Upper lobe of left lung (tissue), 6 donors: ENCODE results near the gene FSD1. TPM values are rescaled to one million over a fixed set of nuclear protein-coding genes. Genes with fewer than 3 reads are reported as not detected.

Experiments
- ATAC-seq, 2 donors: fragments of 200-7000 bp; cut with Tn5 transposase; one replicate each; pipeline ENCODE4 v1.9.1; 2022; ENCODE audit warnings: mild to moderate bottlenecking in 2 of 2, moderate library complexity in 2 of 2; ENCODE audit not compliant: low FRiP score in 2 of 2
- DNase-seq, 2 donors: peaks; one replicate each; pipeline ENCODE4 v3.0.0-alpha.2; 2019 to 2020
- H3K27ac ChIP-seq, 4 donors: fragments of 200-600 bp; sonication (generic); one replicate each; pipeline ENCODE4 v1.5.1; 2016 to 2019
- H3K27me3 ChIP-seq, 4 donors: fragments of 200-600 bp; sonication (generic); one replicate each; pipeline ENCODE4 v1.5.1; 2017 to 2019
- H3K36me3 ChIP-seq, 4 donors: fragments of 200-600 bp; sonication (generic); one replicate each; pipeline ENCODE4 v1.5.1; 2016 to 2019
- H3K4me1 ChIP-seq, 4 donors: fragments of 200-600 bp; sonication (generic); one replicate each; pipeline ENCODE4 v1.5.1; 2018 to 2019
- H3K4me3 ChIP-seq, 4 donors: fragments of 200-600 bp; sonication (generic); one replicate each; pipeline ENCODE4 v1.5.1; 2017 to 2019; ENCODE audit warnings: mild to moderate bottlenecking in 2 of 4, moderate library complexity in 1 of 4
- H3K9me3 ChIP-seq, 4 donors: fragments of 200-600 bp; sonication (generic); one replicate each; pipeline ENCODE4 v1.5.1; 2018 to 2019
- EP300 ChIP-seq, 4 donors: sonication (generic); formaldehyde crosslinking; IDR thresholded peaks; one replicate each; pipeline ENCODE4 v1.5.1; 2017; ENCODE audit warnings: antibody characterized with exemption in 4 of 4, control low read depth in 2 of 4
- POLR2A ChIP-seq, 4 donors: fragments of 450-650 bp; IDR thresholded peaks; one replicate each; pipeline ENCODE4 v1.5.1; 2016 to 2017; ENCODE audit warnings: antibody characterized with exemption in 4 of 4, mild to moderate bottlenecking in 2 of 4
- POLR2AphosphoS5 ChIP-seq, 2 donors: sonication (generic); formaldehyde crosslinking; IDR thresholded peaks; one replicate each; pipeline ENCODE4 v1.5.1; 2017; ENCODE audit warnings: antibody characterized with exemption in 2 of 2
- WGBS, 2 donors: methylation state at CpG; one replicate each; pipeline ENCODE4 v1.1.5; 2017 to 2018; 5-methylcytosine and 5-hydroxymethylcytosine counted together
- total RNA-seq, 6 donors: library from RNA; depleted of rRNA in 4 of 6; stranded (reverse); fragments of >200 nt in 4 of 6; gene quantifications; one replicate each; pipeline versions ENCODE4 v1.1.0 to v1.2.1, GENCODE V29; 2016 to 2021
- TF ChIP-seq, protein P1 (sequence below), 6 experiments: fragments of 450-650 bp in 4 of 6; fragments of 200-600 bp in 2 of 6; sonication (generic) in 2 of 6; IDR thresholded peaks; one replicate each; pipeline ENCODE4 v1.5.1; 2016 to 2019; ENCODE audit warnings: antibody characterized with exemption in 6 of 6
- donor health status: DM: no; HTN: no; CAD: no; lungs with moderate emphysema.
- donor health status: DM: no; HTN: yes; CAD: no; lungs with severe emphysema.

FSD1 gene
- total RNA-seq, 6 donors from 2014 or later = 0.54 to 2.1 (median 0.82) TPM

DNA sequence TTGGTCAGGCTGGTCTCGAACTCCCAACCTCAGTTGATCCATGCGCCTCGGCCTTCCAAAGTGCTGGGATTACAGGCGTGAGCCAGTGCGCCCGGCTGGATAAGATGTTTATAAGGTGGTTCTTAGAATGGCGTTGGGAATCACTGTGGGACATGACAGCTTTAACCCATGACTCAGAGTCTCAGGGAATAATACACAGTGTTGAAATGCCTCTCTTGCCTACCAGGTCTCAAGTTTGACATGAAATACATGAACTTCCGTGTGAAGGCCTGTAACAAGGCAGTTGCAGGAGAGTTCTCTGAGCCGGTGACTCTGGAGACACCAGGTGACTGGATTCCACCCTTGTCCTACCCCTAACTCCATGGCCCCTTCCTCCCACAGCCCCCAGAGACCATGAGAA lies 12.6 kb downstream of the FSD1 start:
- Histone ChIP-seq H3K27ac (no peak overlapping the region), H3K36me3 (no peaks in the 10 kb centered on the region), H3K4me3 (no peak overlapping the region), H3K9me3 (no peaks in the 10 kb centered on the region), H3K27me3 (no peaks in the 10 kb centered on the region), H3K4me1 (peaks cover 0 to 8% (median 4%) of the 10 kb centered on the region in 4 donors)
- 87 to 91% methylated on average over 9 of the region's 9 CpGs for WGBS, 2 donors
- TF ChIP-seq EP300 (IDR thresholded peaks at IDR 0.05) = no peak
- no peak for TF ChIP-seq POLR2AphosphoS5 (IDR thresholded peaks at IDR 0.05)
- no peak for TF ChIP-seq POLR2A (IDR thresholded peaks at IDR 0.05)
- TF ChIP-seq, protein P1, sequence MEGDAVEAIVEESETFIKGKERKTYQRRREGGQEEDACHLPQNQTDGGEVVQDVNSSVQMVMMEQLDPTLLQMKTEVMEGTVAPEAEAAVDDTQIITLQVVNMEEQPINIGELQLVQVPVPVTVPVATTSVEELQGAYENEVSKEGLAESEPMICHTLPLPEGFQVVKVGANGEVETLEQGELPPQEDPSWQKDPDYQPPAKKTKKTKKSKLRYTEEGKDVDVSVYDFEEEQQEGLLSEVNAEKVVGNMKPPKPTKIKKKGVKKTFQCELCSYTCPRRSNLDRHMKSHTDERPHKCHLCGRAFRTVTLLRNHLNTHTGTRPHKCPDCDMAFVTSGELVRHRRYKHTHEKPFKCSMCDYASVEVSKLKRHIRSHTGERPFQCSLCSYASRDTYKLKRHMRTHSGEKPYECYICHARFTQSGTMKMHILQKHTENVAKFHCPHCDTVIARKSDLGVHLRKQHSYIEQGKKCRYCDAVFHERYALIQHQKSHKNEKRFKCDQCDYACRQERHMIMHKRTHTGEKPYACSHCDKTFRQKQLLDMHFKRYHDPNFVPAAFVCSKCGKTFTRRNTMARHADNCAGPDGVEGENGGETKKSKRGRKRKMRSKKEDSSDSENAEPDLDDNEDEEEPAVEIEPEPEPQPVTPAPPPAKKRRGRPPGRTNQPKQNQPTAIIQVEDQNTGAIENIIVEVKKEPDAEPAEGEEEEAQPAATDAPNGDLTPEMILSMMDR (IDR thresholded peaks at IDR 0.05) = no peak
- DNase-seq = no peak
- ATAC-seq = no peak

DNA sequence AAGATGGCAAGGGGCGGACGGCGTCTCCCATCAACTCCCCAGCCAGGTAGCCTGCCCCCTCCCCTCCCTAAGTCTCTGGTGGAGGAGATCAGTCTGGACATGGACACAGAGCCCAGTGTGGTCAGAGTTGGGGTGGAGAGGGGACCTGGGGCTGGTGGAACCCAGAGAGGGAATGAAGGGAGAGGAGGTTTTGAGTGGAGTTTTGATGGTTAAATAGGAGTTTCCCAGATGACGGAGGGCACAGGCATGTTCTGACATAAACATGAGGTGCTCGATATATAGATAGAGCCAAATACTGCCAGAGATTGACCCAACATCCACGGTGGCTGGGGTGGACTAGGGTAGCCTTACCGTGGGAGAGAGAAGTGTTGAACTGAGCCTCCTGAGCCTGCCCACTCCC lies 14.1 kb downstream of the FSD1 start:
- ATAC-seq (no peak), DNase-seq (no peak)
- no peaks in the 10 kb centered on the region for H3K27me3 ChIP-seq
- no peak overlapping the region for H3K27ac ChIP-seq
- TF ChIP-seq EP300 (IDR thresholded peaks at IDR 0.05) = no peak
- TF ChIP-seq POLR2A (IDR thresholded peaks at IDR 0.05) = no peak
- TF ChIP-seq, protein P1 (IDR thresholded peaks at IDR 0.05) = no peak
- no peak for TF ChIP-seq POLR2AphosphoS5 (IDR thresholded peaks at IDR 0.05)
- no peaks in the 10 kb centered on the region for H3K36me3 ChIP-seq
- H3K4me1 ChIP-seq = peaks cover 0 to 8% (median 4%) of the 10 kb centered on the region in 4 donors
- H3K9me3 ChIP-seq = no peaks in the 10 kb centered on the region
- no peak overlapping the region for H3K4me3 ChIP-seq
- 93 to 95% methylated on average over 7 of the region's 7 CpGs for WGBS, 2 donors

DNA sequence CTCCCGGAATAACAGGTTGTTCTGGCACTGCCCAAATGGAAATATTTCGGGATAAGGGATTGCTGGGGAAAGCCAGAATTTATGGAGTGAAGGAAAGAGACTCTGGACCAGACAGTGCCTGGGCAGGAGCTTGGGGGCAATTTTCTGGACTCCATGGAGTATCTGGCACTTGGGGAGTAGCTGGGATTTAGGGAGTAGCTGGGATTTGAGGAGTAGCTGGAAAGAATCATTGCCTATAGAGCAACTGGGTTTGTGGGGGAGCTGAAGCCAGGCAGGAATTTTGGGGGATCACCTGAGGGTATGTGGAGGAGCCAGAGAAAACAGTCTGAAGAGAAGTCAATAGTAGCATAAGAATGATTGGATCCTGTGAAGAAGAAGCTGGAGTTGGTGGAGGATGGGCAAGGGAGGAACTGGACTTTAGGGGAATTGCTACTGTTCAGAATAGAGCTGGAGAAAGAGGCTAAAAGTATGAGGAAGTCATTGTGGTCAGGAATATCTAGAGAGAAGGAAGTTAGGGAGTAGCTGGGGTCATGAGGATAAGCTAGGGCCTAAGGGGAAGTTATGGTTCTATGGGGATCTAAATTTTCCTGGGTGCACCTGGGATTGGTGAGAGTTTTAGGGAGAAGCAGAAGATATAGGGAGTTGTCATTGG lies 14.8 kb downstream of the FSD1 start:
- H3K27me3 ChIP-seq = no peaks in the 10 kb centered on the region
- H3K4me3 ChIP-seq = no peak overlapping the region
- H3K4me1 ChIP-seq = peaks cover 0 to 4% (median under 1%) of the 10 kb centered on the region in 4 donors
- TF ChIP-seq EP300 (IDR thresholded peaks at IDR 0.05) = no peak
- 94 to 100% methylated on average over 2 of the region's 2 CpGs for WGBS, 2 donors
- no peaks in the 10 kb centered on the region for H3K9me3 ChIP-seq
- no peaks in the 10 kb centered on the region for H3K36me3 ChIP-seq
- no peak for DNase-seq
- ATAC-seq = no peak
- no peak overlapping the region for H3K27ac ChIP-seq

DNA sequence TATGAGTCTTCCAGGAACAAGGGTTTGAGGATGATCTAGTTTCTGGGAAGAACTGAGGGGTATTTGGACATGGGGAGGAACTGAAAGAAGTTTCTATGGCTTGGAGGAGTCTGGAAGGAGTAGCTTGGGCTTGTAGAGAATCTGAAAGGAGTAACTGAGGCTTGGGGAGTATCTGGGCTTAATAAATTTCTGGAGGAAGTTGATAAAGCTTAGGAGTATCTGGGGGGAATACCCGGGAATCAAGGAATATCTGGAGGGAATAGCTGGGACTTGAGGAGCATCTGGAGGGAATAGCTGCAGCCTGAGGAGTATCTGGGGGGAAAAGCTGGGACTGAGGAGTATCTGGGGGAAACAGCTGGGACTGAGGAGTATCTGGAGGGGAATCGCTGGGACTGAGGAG lies 16.0 kb downstream of the FSD1 start:
- no peak for ATAC-seq
- Histone ChIP-seq H3K9me3 (no peaks in the 10 kb centered on the region), H3K36me3 (no peaks in the 10 kb centered on the region), H3K27ac (no peak overlapping the region), H3K27me3 (no peaks in the 10 kb centered on the region), H3K4me3 (no peak overlapping the region), H3K4me1 (no peaks in the 10 kb centered on the region)
- WGBS, 2 donors = 97 to 100% methylated on average over 2 of the region's 2 CpGs
- TF ChIP-seq POLR2AphosphoS5 (IDR thresholded peaks at IDR 0.05) = no peak
- TF ChIP-seq, protein P1 (IDR thresholded peaks at IDR 0.05) = no peak
- TF ChIP-seq POLR2A (IDR thresholded peaks at IDR 0.05) = no peak
- no peak for TF ChIP-seq EP300 (IDR thresholded peaks at IDR 0.05)
- DNase-seq = no peak

DNA sequence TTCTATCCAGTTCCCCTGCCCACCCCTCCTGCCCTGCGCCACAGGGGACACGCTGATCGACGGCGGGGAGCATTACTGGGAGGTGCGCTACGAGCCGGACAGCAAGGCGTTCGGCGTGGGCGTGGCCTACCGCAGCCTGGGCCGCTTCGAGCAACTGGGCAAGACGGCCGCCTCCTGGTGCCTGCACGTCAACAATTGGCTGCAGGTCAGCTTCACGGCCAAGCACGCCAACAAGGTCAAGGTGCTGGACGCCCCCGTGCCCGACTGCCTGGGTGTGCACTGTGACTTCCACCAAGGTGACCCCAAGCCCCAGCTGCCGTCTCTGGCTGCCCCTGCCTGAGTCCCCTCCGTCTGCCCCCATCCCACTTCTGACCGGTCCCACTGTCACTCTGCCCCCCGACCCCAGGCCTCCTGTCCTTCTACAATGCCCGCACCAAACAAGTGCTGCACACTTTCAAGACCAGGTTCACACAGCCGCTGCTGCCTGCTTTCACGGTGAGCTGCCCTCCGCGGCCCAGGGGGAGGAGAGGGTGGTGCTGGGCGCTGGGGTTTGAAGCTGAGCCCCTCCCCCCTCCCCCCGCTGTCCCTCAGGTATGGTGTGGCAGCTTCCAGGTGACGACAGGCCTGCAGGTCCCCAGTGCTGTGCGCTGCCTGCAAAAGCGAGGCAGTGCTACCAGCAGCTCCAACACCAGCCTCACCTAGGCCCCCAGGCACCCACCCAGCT lies 18.7 kb downstream of the FSD1 start:
- TF ChIP-seq, protein P1 (IDR thresholded peaks at IDR 0.05) = no peak
- no peak for TF ChIP-seq POLR2A (IDR thresholded peaks at IDR 0.05)
- TF ChIP-seq EP300 (IDR thresholded peaks at IDR 0.05) = no peak
- no peak for TF ChIP-seq POLR2AphosphoS5 (IDR thresholded peaks at IDR 0.05)
- WGBS, 2 donors = 75 to 80% methylated on average over 5 to 27 of the region's 37 CpGs
- Histone ChIP-seq H3K36me3 (no peaks in the 10 kb centered on the region), H3K4me3 (no peak overlapping the region), H3K9me3 (no peaks in the 10 kb centered on the region), H3K4me1 (peaks cover 14 to 15% (median 14%) of the 10 kb centered on the region in 4 donors), H3K27ac (no peak overlapping the region), H3K27me3 (no peaks in the 10 kb centered on the region)
- DNase-seq (peak in 1 of 2 donors; percentile 78), ATAC-seq (no peak)
